ENCODE measurements around the gene MVK.

GRCh38 chr12:109567296-109567695, 6.3 kb upstream of the MVK start:
- TF ChIP-seq POLR2A (IDR thresholded peaks at IDR 0.05; ENCODE audit: low read depth, low read length): no peak
- TF ChIP-seq RAD21 (IDR thresholded peaks at IDR 0.05; ENCODE audit: low read length): no peak
- no peak for TF ChIP-seq BHLHE40 (IDR thresholded peaks at IDR 0.05; ENCODE audit: low read depth, low read length)
- no peak for TF ChIP-seq CTCF (conservative IDR thresholded peaks at IDR 0.05; ENCODE audit: low read depth, low read length)
- no peak for TF ChIP-seq SMC3 (IDR thresholded peaks at IDR 0.05; ENCODE audit: low read depth, low read length)
- no peak for TF ChIP-seq MAZ (IDR thresholded peaks at IDR 0.05; ENCODE audit: borderline replicate concordance, low read depth, low read length)
- no peak for TF ChIP-seq CEBPB (IDR thresholded peaks at IDR 0.05; ENCODE audit: low read depth, low read length)
- TF ChIP-seq MAFK (IDR thresholded peaks at IDR 0.05; ENCODE audit: low read depth, low read length): no peak
